ENCODE data around the gene TSPAN4.

TSPAN4 gene, protein sequence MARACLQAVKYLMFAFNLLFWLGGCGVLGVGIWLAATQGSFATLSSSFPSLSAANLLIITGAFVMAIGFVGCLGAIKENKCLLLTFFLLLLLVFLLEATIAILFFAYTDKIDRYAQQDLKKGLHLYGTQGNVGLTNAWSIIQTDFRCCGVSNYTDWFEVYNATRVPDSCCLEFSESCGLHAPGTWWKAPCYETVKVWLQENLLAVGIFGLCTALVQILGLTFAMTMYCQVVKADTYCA

DNA sequence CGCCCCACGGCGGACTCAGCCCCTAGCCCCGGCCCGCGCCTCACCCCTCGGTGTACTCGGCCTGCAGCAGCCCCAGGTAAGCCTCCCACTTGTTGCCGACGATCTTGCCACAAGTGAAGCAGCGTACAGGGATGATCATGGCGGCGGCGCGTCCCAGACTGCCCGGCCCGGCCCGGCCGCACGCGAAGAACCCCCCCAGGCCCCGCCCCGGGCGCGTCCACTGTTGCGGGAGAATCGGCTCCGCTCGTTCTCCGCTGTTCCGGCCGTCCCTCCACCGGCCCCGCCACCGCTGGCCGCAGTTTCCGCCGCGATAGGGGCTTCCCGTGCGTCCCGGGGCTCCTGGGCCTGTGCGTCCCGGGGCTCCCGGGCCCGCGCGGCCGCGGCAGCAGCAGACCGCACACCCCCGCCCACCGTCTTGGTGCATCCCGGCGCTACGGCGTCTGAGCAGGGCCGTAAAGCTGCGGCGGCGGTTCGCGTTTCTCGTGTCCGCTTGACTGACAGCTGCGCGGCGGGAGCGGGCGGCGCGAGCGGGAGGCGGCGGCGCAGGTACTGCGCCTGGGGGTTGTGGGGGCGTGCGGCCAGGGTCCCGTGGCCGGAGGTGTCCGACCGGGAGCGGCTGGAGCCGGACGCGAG, at the start of gene TSPAN4, which contains the start of gene POLR2L:
TSS of gene TSPAN4 (plus strand) at position 483 of the 633 bp plus-strand sequence. CDS start 7,453 bp downstream, outside the sequence.
TSS of gene POLR2L (minus strand) at position 160 of the 633 bp plus-strand sequence. CDS start at position 139, 21 bp downstream.
- peak; percentile 56 for DNase-seq

DNA sequence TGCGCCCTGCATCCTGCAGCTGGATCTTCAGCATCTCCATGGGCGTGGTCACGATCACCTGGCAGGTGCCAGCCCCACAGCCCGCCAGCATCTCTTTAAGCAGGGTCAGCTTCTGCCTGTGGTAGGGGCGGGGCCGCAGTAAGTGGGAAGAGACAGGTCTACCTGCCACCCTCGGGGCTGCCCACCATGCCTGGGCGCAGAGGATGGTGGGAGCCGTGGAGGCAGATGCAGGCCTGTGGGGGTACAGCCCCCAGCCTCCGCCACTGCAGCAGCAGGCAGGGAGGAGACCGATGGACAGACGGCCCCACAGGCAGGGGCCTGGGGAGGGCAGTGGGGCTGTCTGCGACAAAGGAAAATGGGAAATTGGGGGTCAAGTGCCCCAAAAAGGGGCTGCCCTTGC, 49.8 kb upstream of the TSPAN4 start:
- no peak for DNase-seq

DNA sequence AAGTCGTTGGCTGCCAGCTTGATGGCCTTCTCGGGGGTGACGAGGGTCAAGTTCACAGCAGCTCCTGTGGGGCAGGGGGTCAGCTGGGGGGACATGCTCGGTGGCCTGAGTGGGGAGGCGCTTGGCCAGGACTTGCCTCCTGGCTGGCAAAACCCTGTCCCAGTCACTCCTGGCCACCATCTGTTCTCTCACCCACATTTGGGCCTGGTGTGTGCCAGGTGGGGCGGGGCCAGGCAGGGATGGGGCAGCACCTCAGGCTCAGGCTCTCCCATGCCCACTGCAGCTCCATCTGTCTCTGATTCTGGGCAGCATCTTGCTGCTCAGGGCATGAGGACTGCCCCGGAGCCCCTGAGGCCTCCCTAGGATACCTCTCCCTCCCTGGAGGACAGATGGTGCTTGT, 49.1 kb upstream of the TSPAN4 start:
- DNase-seq = no peak

DNA sequence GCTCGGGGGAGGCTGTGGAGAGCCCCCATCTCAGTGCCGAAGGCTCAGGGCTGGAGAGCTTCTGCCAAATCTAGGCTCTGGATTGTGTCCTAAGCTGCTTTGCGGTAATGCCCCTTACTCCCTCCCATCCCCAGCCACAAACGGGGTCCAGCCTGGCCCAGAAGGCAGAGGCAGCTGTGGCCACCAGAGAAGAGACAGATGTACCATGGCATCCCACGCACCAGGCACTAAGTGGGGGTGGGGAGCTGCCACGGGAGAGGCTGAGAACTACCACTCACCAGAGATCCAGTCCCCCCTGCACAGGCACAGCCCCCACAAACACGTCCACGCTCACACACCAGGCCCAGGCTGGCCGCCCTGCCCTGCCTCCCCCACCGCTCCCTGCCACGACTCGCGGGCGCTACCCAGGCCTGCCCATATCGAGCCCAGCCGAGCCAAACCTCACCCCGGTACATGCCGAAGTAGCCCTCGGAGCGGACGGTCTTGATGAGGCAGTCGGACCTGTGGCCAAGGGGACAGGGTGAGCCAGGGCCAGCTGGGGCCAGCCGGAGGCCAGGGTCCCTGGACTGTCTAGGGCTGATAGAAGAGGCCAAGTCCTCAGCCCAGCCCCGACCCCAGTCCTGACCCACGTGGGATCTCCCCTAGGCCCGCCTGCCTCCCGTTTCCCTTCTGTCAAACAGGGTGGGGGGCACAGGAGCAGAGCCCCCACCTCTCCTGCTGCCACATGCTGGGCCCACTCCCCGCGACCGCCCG, 48.5 kb upstream of the TSPAN4 start:
- no peak for DNase-seq

DNA sequence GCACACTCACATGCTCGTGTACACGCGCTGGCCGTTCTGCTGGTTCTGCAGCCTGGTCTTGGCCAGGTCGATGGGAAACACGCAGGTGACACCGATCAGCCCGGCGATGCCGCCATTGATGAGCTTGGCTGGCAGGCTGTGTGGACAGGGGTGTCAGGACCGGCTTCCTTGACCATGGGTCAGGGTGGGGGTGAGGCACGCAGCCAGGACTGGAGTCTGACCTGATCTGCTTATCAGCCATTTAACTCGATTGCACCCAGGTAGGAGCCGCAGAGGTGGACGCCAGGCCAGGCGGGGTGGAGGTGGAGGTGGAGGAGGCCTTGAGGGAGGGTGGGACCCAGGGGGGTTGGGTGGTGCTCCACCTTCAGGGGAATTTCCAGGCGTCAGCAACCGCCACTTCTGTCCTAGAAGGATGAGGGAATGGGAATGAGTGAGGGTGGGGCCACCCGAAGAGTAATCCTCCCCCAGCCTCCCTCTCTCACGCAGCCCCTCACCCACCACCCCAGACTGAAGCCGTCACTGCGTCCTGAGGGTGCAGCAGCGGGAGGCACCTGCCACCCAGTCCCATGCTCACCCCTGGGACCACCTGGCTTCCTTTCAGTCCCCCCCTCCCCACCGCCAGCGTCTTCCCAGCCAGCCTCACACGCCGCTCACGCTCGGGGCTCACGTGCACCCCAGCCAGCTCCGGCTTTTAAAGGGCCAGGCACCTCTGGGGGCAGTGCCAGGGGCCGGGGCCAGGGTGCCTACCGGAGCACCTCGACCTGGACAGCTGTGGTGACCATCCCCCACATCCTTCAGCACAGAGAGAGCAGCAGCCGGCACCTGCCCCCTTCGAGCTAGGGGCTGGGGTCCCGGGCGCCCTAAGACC, 47.7 kb upstream of the TSPAN4 start:
- DNase-seq = no peak

DNA sequence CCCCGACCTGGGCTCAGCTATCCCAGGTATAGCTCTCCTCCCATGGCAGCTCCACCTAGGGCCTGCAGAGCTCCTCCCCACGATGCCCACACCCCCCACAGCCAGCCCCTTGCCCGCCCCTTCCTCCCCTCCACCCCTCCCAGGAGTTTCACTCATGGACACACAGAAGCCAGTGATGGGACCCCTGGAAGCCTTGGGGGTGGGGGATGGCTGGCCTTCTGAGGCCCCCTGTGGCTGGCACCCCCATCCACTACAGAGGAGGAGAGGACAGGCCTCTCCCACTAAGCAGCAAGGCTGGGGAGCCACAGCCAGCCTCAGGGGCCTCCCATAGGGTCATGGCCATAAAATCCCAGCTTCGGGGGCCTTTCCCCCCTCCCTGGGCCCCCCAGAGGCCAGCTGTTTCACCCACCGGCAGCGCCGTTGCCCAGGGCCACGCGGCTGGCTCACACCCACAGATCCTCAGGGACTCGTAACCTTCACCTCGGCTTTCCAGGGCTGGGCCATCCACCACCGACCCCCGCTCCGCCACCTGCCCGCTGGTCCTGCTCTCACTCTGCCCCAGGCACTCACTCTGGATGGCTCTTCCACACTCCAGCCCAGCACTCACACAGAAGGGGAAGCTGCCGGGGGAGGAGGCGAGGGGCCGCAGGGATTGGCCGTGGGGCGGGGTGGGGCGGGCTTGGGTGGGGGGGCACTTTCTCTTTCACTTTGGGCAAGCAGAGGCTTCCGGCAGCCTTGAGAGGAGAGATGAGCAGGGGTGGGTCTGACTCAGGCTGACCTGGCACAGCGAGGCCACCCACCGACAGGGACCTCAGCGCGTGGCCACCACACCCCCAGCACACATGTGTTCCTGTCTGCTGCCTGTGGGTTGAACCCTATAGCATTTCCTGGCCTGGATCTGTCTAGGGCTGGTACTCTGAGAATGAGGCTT, 46.8 kb upstream of the TSPAN4 start:
- DNase-seq = peak; percentile 49

DNA sequence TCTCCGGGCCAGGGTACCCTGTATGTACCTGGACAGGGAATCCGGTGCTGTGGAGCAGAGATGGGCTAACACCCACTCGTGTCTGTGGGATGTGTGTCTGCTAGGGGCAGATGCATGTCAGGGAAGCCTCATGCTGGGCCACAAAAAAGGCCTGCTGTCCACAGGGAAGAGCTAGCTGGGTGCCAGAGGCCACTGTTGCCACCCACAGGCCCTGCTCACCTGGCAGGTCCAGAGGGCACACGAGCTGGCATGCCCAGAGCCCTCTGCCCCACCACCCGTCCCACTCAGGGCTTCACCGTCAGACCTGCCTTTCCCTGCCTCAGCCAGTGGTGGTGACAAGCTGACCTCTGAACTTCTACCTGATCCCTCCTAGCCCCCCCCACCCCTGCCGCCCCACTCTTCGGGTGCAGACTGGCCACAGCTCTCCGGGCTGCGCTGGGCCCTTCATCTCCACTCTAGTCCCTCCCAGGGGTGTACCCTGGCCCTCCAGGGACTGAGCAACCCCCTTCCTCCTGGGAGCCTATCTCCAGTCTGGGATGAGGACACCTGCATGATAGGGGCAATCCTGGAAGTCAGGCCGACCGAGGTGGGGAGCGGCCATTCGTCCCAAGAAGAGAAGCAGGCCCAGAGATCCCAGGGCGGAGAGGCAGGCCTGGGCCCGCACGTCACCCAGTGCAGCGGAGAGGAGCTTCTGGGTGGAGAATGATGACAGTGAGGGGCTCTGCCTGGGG, 45.9 kb upstream of the TSPAN4 start:
- DNase-seq = no peak

DNA sequence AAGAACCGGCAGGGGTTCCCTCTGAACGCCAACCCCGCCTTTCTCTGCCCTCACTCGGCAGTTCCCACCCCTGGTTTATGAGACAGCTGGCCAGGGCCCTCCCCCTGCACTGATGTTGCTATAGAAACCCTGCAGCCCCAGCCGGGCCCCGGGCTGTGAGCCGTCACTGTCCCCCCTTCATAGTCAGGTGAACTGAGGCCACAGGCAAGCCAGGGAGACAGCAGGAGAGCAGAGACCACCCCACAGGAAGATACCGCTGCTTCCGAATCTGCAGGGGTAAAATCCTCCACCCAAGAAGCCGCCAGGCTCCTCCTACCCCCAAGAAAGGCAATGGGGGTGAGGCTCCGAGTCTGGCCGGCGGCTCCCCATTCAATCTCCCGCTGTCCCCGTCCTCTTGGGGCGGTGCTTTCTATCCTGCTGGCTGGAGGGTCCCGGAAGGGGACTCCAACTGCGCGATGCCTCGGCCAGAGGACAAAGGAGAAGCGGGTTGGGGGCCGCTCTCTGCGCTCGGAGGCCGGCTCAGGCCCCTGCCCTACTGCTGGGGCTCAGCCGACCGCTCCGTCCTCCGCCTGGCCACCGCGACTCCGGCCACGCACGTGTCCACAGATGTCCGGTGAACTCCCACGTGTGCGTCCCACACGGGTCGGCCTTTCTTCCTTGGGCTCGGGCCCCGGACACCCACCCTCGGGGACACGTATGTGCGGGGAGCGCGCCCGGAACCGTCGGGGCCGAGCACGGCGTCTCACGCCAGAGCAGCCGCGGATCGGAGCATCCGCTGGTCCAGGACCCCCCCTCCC, 45.2 kb upstream of the TSPAN4 start:
- peak; percentile 28 for DNase-seq

DNA sequence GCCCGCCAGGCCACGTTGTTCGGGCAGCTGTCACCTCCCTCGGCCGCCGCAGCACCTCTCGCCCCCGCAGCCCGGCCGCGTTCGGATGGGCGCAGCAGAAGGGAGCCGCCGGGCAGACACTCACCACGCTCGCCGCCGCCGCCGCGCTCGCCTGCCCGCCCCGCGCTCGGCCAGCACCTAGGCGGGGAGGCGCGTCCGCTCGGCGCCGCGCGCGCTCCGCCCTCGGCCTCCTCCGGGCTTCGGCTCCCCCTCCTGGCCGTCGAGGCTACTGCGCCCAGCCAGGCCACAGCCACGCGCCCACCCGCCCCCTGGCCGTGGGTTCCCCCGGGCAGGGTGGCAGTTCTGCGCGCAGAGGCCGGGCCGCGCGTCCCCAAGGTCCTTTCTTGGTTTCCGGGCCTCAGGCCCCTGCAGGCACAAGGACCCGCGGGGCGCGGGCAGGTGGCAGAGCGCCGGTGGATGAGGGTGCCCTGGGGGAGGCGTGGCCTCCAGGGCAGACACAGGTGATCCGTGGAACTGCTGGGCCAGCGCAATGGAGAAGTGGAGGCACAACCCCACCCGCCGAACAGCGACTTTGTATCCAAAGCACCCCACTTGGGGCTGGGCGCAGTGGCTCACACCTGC, 44.4 kb upstream of the TSPAN4 start, which contains the start of gene SLC25A22:
TSS of gene SLC25A22 (minus strand) at position 189 of the 621 bp plus-strand sequence. CDS start 3,275 bp downstream, outside the sequence.
- DNase-seq = peak; percentile 47

DNA sequence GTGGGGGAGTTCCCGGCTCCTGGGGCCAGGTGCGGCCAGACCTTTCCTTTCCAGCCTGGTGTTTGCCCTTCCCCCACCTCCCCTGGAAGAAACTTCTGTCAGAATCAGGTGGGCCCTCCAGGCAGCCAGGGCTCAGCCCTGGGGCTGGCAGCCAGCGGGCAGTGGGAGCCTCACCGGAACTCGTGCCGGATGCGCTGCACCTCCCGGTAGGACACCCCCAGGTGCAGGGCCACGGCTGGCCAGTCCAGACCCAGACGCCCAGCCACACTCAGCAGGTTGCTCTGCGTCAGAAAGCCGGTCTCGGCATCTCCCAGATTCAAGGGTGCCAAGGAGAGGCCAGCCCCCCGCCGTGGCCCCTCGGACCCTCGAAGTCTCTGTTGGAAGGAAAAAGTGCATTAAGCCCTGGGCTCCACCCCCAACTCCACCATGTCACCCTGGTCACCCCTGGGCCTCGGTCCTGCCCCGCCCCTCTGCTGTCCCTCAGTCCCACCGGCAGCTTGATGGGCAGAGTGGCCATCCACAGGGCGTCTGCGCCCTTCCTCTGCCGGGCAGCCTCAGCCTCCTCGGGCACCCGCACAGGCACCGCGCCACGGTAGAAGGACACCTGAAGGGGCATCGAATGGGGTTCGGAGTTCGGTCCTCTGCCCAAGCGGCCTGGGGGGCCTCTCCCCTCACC, 42.9 kb upstream of the TSPAN4 start:
- DNase-seq = no peak

DNA sequence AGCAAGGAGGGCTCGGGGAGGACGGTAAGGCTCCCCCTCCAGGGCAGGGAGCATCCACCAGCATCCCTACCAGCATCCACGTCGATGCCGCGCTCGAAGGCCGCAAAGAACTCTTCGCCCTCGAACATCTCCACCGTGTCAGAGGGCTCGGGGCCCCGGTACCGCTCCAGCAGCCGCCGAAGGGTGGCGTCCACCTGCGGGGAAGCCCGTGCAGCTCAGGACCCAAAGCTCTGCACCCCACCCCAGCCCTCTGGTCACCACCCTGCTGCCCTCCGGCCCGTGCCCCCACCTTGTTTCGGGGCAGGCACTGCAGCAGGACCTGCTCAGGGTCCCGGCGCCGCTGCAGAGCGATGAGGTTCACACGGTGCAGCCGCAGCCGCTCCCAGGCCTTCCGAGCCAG, 42.2 kb upstream of the TSPAN4 start:
- no peak for DNase-seq

DNA sequence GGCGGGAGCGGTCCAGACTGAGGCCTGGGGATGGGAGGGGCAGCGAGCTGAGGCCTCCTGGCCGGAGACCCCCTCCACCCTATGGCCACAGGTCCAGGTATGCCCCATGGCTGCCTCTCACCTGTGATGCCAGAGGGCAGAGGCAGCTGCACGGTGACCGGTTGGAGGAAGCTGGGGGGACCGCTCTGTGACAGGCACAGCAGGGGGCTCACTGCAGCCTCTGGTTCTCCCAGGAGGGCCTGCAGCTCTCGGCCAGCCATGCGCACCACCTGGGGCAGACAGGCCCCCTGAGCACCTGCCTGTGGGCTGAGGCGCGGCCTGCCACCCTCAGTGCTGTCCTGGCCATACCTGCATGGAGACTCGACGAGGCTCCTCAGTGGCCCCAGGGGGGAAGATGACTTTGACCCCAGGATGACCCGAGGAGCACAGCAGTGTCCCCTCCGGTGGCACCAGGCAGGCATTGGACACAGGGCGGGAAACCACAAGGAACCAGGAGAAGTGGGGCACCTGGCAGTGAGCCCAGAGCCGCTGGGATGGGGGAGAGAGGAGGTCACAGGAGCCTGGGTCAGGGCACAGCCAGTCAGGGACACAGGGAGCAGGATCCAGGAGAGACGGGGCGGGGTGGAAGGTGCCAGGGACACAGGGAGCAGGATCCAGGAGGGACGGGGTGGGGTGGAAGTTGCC, 41.4 kb upstream of the TSPAN4 start:
- no peak for DNase-seq

DNA sequence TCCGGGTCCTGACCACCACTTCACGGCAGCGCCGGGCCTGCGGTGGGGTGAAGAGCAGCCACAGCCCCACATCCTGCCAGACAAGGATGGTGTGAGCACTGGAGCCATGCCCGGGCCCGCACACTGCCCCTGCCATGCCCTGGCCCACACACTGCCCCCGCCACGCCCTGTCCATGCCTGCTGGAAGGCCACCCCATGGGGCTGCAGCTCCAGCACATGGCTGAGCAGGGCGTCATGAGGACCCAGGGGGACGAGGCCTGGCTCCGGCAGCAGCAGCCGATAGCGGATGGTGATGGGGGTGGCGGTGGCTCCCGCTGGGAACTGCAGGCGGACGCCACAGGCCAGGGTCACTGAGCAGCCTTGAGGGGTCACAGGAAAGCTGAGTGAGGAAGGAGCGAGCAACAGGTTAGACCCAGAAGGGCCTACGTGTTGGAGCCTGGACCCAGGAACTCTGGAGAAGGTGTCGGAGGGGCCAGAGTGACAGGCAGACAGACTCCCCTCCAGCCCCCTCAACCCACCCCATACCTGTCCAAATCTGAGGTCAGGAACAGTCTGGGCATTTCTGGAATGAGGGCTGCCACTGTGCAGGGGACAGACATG, 40.5 kb upstream of the TSPAN4 start:
- DNase-seq = no peak

DNA sequence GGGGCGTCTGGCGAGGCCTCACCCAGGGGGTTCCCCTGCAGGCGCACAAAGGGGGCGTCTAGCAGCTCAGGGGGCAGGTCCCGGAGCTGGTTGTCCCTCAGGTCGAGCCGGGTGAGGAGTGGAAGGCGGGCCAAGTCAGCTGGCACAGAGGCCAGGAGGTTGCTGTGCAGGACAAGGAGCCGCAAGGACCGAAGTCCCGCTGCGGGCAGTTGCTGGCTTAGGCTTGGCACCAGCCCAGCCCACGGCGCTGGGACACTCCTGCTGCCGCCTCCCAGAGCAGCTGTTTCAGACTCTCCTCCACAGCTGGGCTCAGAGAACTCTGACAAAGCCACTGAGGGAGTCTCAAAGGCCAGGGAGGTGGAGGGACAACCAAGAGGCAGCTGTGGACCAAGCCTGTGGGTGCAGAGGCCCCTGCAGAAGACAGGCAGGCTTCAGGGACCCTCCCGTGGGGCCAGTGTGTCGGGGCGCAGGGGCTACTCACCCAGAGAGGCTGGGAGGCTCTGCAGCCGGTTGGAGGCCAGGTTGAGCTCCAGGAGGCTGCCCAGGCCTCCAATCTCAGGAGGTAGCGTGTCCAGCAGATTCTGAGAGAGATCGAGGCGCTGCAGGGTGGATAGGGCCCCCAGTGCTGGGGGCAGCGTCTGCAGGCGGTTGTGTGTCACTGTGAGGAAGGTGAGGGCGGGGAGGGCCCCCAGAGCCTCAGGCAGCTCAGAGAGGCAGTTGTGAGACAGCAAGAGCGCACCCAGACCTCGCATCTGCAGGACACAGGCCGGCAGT, 39.8 kb upstream of the TSPAN4 start:
- no peak for DNase-seq

DNA sequence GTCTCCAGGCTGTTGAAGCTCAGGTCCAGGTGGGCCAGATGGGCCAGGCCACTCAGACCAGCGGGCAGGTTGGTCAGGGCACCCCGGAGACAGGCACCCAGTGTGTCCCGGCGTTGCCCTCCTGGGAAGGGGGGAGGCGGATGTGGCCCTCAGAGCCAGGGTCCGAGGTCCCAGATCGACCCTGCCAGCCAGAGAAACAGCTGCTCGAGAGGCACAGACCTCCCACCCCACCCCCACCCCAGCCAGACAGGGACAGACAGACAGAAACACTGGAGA, 39.2 kb upstream of the TSPAN4 start:
- DNase-seq = no peak

DNA sequence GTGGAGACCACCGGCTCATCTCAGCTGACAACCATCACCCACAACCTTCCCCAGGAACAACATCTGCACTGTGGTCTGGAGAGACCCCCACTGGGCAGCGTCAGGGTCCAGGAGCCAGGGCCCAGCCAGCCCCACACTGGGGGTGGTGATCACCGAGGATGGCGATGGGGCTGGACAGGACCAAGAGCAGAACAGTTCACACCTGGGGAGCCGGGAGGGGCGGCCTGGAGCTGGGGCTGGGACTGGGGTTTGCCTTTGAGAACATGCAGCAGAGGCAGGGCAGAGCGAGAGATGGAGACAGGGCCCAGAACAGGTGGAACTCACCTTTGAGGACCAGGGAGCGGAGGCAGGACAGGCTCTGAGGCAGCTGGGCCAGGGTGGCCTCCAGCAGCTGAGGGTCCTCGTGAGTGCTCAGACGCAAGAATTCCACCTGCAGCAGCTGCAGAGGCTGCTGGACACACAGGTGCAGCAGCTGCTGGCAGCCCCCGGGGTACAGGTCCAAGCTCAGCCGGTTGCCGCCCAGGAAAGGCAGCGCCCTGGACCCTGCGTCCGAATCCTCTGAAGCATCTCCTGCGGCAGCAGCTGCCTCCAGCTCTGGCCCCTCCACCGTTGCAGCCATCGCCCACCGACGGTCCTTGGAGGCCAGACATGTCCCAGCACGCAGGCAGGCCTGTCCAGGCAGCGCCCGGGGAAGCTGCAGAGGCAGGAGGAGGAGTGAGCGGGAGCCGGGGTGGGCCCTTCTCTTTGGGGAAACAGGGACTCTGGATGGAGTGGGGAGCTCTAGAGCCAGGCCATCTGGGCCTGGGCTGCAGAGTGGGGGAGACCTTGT, 38.7 kb upstream of the TSPAN4 start:
- DNase-seq = peak; percentile 21

DNA sequence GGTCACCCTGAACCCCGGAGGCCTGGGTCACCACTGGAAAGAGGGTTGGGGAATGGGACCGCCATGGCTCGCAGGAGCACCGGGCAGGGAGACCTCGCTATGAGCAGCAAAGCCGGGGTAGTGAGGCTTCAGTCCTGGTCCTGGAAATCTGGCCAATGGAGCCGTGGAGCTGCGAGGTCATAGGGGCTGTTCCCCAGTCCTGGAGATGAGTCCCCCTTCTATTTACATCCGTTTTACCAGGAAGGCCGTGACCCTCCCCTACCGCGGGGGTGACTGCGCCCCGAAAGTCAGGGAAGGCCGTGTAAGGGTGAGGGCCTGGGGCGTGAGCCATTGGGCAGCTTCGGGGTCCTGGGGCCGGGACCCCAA, 38.1 kb upstream of the TSPAN4 start:
- DNase-seq = no peak
